Limb (tissue), 2 donors: ENCODE measurements around the gene URGCP.

ENCODE experiments used
- DNase-seq, 2 donors: peaks; one replicate each; pipeline ENCODE4 v3.0.0-alpha.2; 2016; ENCODE audit errors: extremely low spot score in 2 of 2

Gene URGCP

GRCh38 chr7:43872406-43873110 is 33.8 kb downstream of the URGCP start:
- DNase-seq = peak in 1 of 2 donors; percentile 40

- no peak for DNase-seq
These were observed 35.3 kb downstream of the URGCP start for GRCh38 chr7:43871064-43871463.

- no peak for DNase-seq
These were observed 36.1 kb downstream of the URGCP start for GRCh38 chr7:43870316-43870715.

- DNase-seq = no peak
These were observed 36.5 kb downstream of the URGCP start for GRCh38 chr7:43869867-43870240.

GRCh38 chr7:43869006-43869866 is 37.2 kb downstream of the URGCP start, which contains the start of gene MRPS24:
MRPS24 (minus strand) TSS chr7:43869517; CDS start chr7:43869495, 22 bp downstream.
- DNase-seq = peak; percentile 96 to 98

- no peak for DNase-seq
These were observed 37.8 kb downstream of the URGCP start for GRCh38 chr7:43868681-43869005.

- no peak for DNase-seq
These were observed 38.2 kb downstream of the URGCP start for GRCh38 chr7:43868181-43868580.

- DNase-seq = no peak
These were observed 41.1 kb downstream of the URGCP start for GRCh38 chr7:43865277-43865676.

- DNase-seq = no peak
These were observed 42.3 kb downstream of the URGCP start for GRCh38 chr7:43864126-43864525.

- DNase-seq = no peak
These were observed 49.4 kb downstream of the URGCP start for GRCh38 chr7:43856996-43857395.

- DNase-seq = no peak
These were observed 50.1 kb downstream of the URGCP start for GRCh38 chr7:43856316-43856715.

- DNase-seq = no peak
These were observed 51.2 kb downstream of the URGCP start for GRCh38 chr7:43855176-43855575.

- DNase-seq = no peak
These were observed 54.6 kb downstream of the URGCP start for GRCh38 chr7:43851805-43852204.

GRCh38 chr7:43850348-43851116 is 55.9 kb downstream of the URGCP start:
- DNase-seq = no peak

- no peak for DNase-seq
These were observed 57.3 kb downstream of the URGCP start for GRCh38 chr7:43849047-43849446.

- no peak for DNase-seq
These were observed 58.9 kb downstream of the URGCP start for GRCh38 chr7:43847496-43847895.

GRCh38 chr7:43844662-43845061 is 61.7 kb downstream of the URGCP start:
- DNase-seq = no peak

- DNase-seq = no peak
These were observed 62.1 kb downstream of the URGCP start for GRCh38 chr7:43844257-43844656.

- no peak for DNase-seq
These were observed 63.1 kb downstream of the URGCP start for GRCh38 chr7:43843296-43843695.

GRCh38 chr7:43838201-43838658 is 68.2 kb downstream of the URGCP start:
- DNase-seq = no peak

- DNase-seq = no peak
These were observed 71.7 kb downstream of the URGCP start for GRCh38 chr7:43834463-43835251.
